Endothelial cell of umbilical vein (primary cell): ENCODE results near the gene SPSB2. TPM values are rescaled to one million over a fixed set of nuclear protein-coding genes. Genes with fewer than 3 reads are reported as not detected.

Experiments used
- BruUV-seq: library from RNA; stranded (reverse); fragments of 400-500 nt; replicated peaks from 2 replicates; lab custom pipeline; 2021; lab: Mats Ljungman, UMichigan
- CTCF ChIA-PET: fragments of 300-600, 350-600 bp; sonication (Branson Sonifier 250); formaldehyde crosslinking; loops from one replicate; lab custom pipeline; 2021; ENCODE audit warnings: antibody characterized with exemption, inconsistent platforms; lab: Charles Lee
- POLR2A ChIA-PET: fragments of 300-600, 350-600 bp; sonication (Branson Sonifier 250); formaldehyde crosslinking; loops from one replicate; lab custom pipeline; 2021; ENCODE audit warnings: antibody characterized with exemption, inconsistent platforms; lab: Charles Lee
- DNase-seq: peaks from one replicate; pipeline ENCODE4 v3.0.0-alpha.2; 2011; ENCODE audit warnings: low read depth, low spot score
- FAIRE-seq: peaks from 2 replicates; lab custom pipeline; 2011; peaks lifted over from hg19 to GRCh38; lab: Jason Lieb, UNC
- H2AFZ ChIP-seq: 2 replicates; pipeline ENCODE4 v1.6.0; 2012; ENCODE audit warnings: low read depth, low read length, control low read depth, inconsistent platforms
- H3K27ac ChIP-seq: 2 replicates; pipeline ENCODE4 v1.5.1; 2011; ENCODE audit warnings: low read depth, mild to moderate bottlenecking, control low read depth, low read length, moderate library complexity; ENCODE audit not compliant: insufficient read depth
- H3K27me3 ChIP-seq, 2 experiments: 2 replicates each; pipeline versions ENCODE4 v1.6.0 to v1.6.1; 2011; ENCODE audit warnings: low read length in 2 of 2, mixed read lengths in 1 of 2; ENCODE audit not compliant: control insufficient read depth in 2 of 2, insufficient read depth in 2 of 2
- H3K36me3 ChIP-seq, 2 experiments: 2 replicates in 1 of 2; 3 replicates in 1 of 2; pipeline ENCODE4 v1.5.1; 2011; ENCODE audit warnings: low read length in 2 of 2, mild to moderate bottlenecking in 1 of 2, moderate library complexity in 1 of 2; ENCODE audit not compliant: control insufficient read depth in 2 of 2, insufficient read depth in 2 of 2; ENCODE audit errors: extremely low read depth in 1 of 2
- H3K4me1 ChIP-seq: 3 replicates; pipeline ENCODE4 v1.5.1; 2011; ENCODE audit warnings: mild to moderate bottlenecking, low read length; ENCODE audit not compliant: control insufficient read depth, insufficient read depth; ENCODE audit errors: extremely low read depth
- H3K4me2 ChIP-seq: 2 replicates; pipeline ENCODE4 v1.6.1; 2011; ENCODE audit warnings: low read length, control low read depth, mixed read lengths; ENCODE audit not compliant: insufficient read depth
- H3K4me3 ChIP-seq, 3 experiments: fragments of 200-600 bp in 1 of 3; sonication (generic), shearing (Covaris generic) in 1 of 3; replicated peaks in 1 of 3; 2 replicates each; pipeline ENCODE4 v1.5.1; 2011 to 2016; ENCODE audit warnings: control low read depth in 3 of 3, low read length in 3 of 3, mild to moderate bottlenecking in 2 of 3, inconsistent platforms in 1 of 3, low read depth in 1 of 3, moderate library complexity in 1 of 3; ENCODE audit not compliant: insufficient read depth in 1 of 3
- H3K79me2 ChIP-seq: 2 replicates; pipeline ENCODE4 v1.6.0; 2012; ENCODE audit warnings: low read length, inconsistent platforms; ENCODE audit not compliant: control insufficient read depth, insufficient read depth
- H3K9ac ChIP-seq: replicated peaks from 2 replicates; pipeline ENCODE3; 2011; ENCODE audit warnings: low read length, control low read depth; ENCODE audit not compliant: insufficient read depth; ENCODE audit errors: extremely low read depth
- H3K9me1 ChIP-seq: replicated peaks from 3 replicates; pipeline ENCODE4 v1.6.0; 2011; ENCODE audit warnings: mild to moderate bottlenecking, low read length; ENCODE audit not compliant: control insufficient read depth, insufficient read depth; ENCODE audit errors: extremely low read depth
- H3K9me3 ChIP-seq: replicated peaks from 2 replicates; pipeline ENCODE4 v1.5.1; 2012; ENCODE audit warnings: low read length, inconsistent platforms; ENCODE audit not compliant: control insufficient read depth, insufficient read depth
- H4K20me1 ChIP-seq: replicated peaks from 2 replicates; pipeline ENCODE3; 2011; ENCODE audit warnings: mild to moderate bottlenecking, low read length; ENCODE audit not compliant: control insufficient read depth, insufficient read depth; ENCODE audit errors: extremely low read depth
- CTCF ChIP-seq, 2 donors: IDR thresholded peaks; 1 replicate in 1 of 2; 2 replicates in 1 of 2; pipeline ENCODE4 v1.5.1; 2011; ENCODE audit warnings: low read length in 2 of 2, mild to moderate bottlenecking in 2 of 2, moderate library complexity in 2 of 2, control low read depth in 1 of 2, inconsistent platforms in 1 of 2, low read depth in 1 of 2; ENCODE audit not compliant: insufficient read depth in 1 of 2; ENCODE audit errors: extremely low read depth in 1 of 2
- EZH2 ChIP-seq: IDR thresholded peaks from 2 replicates; pipeline ENCODE4 v1.6.1; 2012; ENCODE audit warnings: borderline replicate concordance, low read depth, mild to moderate bottlenecking, moderate library complexity, low read length, inconsistent platforms; ENCODE audit not compliant: severe bottlenecking
- FOS ChIP-seq: IDR thresholded peaks from 2 replicates; pipeline ENCODE4 v1.6.1; 2011; ENCODE audit warnings: mild to moderate bottlenecking, low read length, moderate library complexity, borderline replicate concordance; ENCODE audit not compliant: insufficient read depth
- JUN ChIP-seq: IDR thresholded peaks from 2 replicates; pipeline ENCODE4 v1.6.1; 2011; ENCODE audit warnings: borderline replicate concordance, low read depth; ENCODE audit not compliant: insufficient read length, insufficient read depth
- MAX ChIP-seq: IDR thresholded peaks from 2 replicates; pipeline ENCODE4 v1.6.1; 2011; ENCODE audit not compliant: insufficient read depth, insufficient read length
- POLR2AphosphoS5 ChIP-seq: IDR thresholded peaks from 2 replicates; pipeline ENCODE4 v1.6.1; 2012; ENCODE audit warnings: low read depth, mild to moderate bottlenecking, control low read depth, low read length, moderate library complexity; ENCODE audit not compliant: insufficient read depth
- dilution Hi-C: fragments of 300-500 bp; cut with MboI; formaldehyde crosslinking; loops from one replicate; pipeline ENCODE4 v1.15.0; 2019; ENCODE audit warnings: low sequenced_read_pairs; ENCODE audit not compliant: extremely low pct_ligation_motif_present
- intact Hi-C: fragments of 100-400 bp; cut with micrococcal nuclease; formaldehyde crosslinking; loops from one replicate; pipeline ENCODE4 v1.10.0; 2022
- polyA plus RNA-seq, 4 experiments: library from polyadenylated mRNA; depleted of rRNA in 3 of 4; stranded (reverse) in 3 of 4; unstranded in 1 of 4; fragments of >200 nt; gene quantifications; 2 replicates each; pipeline versions ENCODE4 v1.2.1 to v1.2.3, GENCODE V29; 2011 to 2012; ENCODE audit warnings: missing spikeins in 1 of 4
- total RNA-seq: library from RNA; stranded (reverse); gene quantifications from 2 replicates; pipeline ENCODE4 v1.2.3, GENCODE V29; 2021

SPSB2 gene
- total and polyA plus RNA-seq, 2 donors (not counting 3 experiments of a cell fraction or from before 2014, with no cell fraction given): 3.8 to 6.9 TPM

- Histone ChIP-seq H3K9me1 (no peaks in the 10 kb centered on the region), H3K4me3 (no peak overlapping the region), H3K9me3 (no peaks in the 10 kb centered on the region), H3K27me3 (no peaks in the 10 kb centered on the region), H3K9ac (no peak overlapping the region), H4K20me1 (no peaks in the 10 kb centered on the region), H2AFZ (no peak overlapping the region), H3K27ac (no peak overlapping the region), H3K79me2 (no peaks in the 10 kb centered on the region), H3K36me3 (no peaks in the 10 kb centered on the region), H3K4me1 (no peaks in the 10 kb centered on the region), H3K4me2 (no peak overlapping the region)
- BruUV-seq: no TSS peak
- ChIA-PET POLR2A (no interaction called here), CTCF (interaction anchor here (1.3 to 2.3 kb wide), 2 partner anchors 10 to 16 kb away, joined by 3 to 7 read pairs; no protein-coding TSS in a partner anchor)
- FAIRE-seq: no peak
- DNase-seq: no peak
- no peak for TF ChIP-seq JUN
- TF ChIP-seq FOS: no peak
- no peak for TF ChIP-seq CTCF (IDR thresholded peaks at IDR 0.05; ENCODE audit: extremely low read depth in 1 of 2, insufficient read depth in 1 of 2, low read depth in 1 of 2, low read length in 2 of 2)
- dilution Hi-C loops (no loop called here), intact Hi-C loops (no loop called here)
Measured at GRCh38 chr12:6896846-6897435, 23.8 kb upstream of the SPSB2 start.

- DNase-seq (no peak), FAIRE-seq (no peak)
- no TSS peak for BruUV-seq
- TF ChIP-seq FOS (no peak), MAX (no peak), JUN (no peak), CTCF (IDR thresholded peaks at IDR 0.05; ENCODE audit: extremely low read depth in 1 of 2, insufficient read depth in 1 of 2, low read depth in 1 of 2, low read length in 2 of 2) (no peak), POLR2AphosphoS5 (no peak), EZH2 (no peak)
- dilution Hi-C loops: no loop called here
- Histone ChIP-seq H3K27me3 (no peaks in the 10 kb centered on the region), H3K4me3 (no peak overlapping the region), H3K27ac (no peak overlapping the region), H3K36me3 (no peaks in the 10 kb centered on the region), H3K9ac (no peak overlapping the region), H4K20me1 (no peaks in the 10 kb centered on the region), H3K4me2 (no peak overlapping the region), H2AFZ (no peak overlapping the region), H3K9me3 (no peaks in the 10 kb centered on the region), H3K4me1 (peaks cover 10% of the 10 kb centered on the region), H3K79me2 (no peaks in the 10 kb centered on the region), H3K9me1 (no peaks in the 10 kb centered on the region)
- ChIA-PET POLR2A (no interaction called here), CTCF (interaction anchor here (0.8 kb wide), 1 partner anchor 25 kb away, joined by 3 read pairs; no protein-coding TSS in a partner anchor)
- intact Hi-C loops: no loop called here
Measured at GRCh38 chr12:6894321-6894720, 21.2 kb upstream of the SPSB2 start.
